Stimulated activated CD4-positive, alpha-beta T cell treated with anti-CD3 and anti-CD28 coated beads, Interleukin-1b, Interleukin-23, amount 100 ng/mL, for 48 hours (primary cell): ENCODE measurements around the gene DCLK2.

Source experiments
- DNase-seq: peaks from one replicate; pipeline ENCODE4 v3.0.0-alpha.2; 2020

Gene DCLK2

GRCh38 chr4:150248181-150248580 lies 169.9 kb downstream of the DCLK2 start:
- no peak for DNase-seq

DNA sequence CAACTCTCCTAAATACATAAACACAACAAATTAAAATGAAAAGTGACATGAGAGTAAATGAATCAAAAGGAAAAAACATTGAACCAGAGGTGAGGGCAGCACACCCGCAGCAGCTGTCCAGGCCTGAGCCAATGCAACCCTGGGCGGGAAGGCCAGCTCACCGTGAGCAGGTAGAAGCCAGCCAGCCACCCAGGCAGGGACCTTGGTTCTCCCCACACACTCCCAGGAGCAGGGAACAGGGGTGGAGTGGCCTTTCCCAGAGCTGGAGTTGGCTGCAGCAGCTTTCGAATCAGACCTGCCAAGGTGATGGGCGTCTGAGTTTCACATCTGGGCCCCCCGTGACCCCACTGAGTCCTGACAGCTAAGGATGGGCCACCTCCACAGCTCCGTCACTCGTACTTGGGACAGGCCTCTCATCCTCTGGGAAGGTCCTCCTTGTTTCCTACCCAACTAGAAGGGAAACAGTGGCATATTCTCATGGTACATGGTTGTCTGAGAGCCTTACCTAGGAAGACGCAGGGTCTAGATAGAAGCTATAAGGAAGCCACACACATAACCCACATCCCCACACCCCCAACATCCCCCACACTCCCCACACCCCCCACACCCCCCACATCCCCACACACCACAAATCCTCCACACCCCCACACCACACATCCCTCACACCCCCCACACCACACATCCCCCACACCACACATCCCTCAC lies 172.2 kb downstream of the DCLK2 start:
- DNase-seq, result no peak

DNA sequence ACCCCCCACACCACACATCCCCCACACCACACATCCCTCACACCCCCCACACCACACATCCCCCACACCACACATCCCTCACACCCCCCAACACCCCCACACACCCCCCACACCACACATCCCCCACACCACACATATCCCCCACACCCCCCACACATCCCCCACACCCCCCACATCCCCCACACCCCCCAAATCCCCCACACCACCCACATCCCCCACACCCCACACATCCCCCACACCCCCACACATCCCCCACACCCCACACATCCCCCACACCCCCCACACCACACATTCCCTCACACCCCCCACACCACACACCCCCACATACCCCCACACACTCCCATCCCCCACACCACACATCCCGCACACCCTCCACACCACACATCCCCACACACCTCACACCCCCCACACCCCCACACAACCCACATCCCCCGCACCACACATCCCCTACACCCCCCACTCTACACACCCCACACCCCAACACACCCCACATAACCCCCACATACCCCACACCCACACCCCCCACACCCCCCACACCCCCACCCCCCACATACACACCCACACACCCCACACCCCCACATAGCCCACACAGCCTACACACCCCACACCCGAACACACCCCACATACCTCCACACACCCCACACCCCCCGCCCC lies 172.9 kb downstream of the DCLK2 start:
- no peak for DNase-seq

- no peak for DNase-seq
Observed at GRCh38 chr4:150251752-150252190, 173.5 kb downstream of the DCLK2 start.

GRCh38 chr4:150252306-150252705 lies 174.1 kb downstream of the DCLK2 start:
- no peak for DNase-seq

DNA sequence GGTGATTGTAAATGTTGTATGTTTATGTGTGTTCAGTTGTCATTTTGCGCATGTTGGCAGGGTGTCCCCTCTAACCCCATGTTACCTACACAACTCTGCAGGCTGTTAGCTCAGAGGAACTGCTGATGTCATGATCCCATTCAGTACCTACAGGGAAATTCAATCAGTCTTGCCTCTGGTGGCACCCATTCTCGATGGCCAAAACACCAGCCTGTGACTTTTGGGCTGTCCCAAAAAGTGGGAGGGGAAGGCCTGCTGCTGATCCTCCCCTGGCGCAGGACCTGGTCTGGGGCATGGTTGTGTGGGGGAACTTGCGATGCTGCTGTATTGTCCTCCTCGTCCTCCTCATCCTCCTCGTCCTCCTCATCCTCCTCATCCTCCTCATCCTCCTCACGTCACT lies 174.5 kb downstream of the DCLK2 start:
- DNase-seq, result no peak

GRCh38 chr4:150253416-150253815 lies 175.2 kb downstream of the DCLK2 start:
- DNase-seq, result no peak

DNA sequence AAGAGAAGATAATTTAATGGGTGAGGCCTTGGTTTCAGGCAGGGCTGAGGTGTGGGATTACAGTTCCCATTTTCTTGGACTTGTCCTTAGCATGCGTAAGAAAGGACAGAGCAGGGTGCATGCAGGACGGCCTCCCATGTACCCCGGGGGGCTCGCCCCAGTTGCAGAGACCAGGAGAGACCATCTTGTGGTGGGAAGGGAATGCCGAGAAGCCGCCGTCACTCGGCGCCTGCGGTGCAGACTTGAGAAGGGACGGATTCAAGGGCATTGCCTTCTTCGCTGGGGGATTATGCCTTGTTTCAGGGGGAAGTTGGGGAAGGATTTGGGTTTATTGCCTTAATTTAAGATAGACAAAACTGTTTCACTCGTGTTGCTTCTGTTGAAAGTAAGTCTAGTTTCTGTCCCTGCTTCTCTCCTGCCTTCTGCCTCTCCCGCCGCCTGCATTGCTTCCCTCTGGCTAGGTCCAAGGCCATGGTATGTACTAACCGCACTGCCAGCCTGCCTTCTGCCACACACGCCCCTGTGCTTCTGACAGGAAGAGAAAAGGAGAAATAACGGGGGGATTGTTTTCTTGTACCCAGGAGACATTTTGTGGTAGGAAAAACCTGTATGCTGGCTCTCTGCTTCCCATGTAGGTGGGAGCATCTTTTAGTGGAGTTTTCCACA lies 175.9 kb downstream of the DCLK2 start:
- no peak for DNase-seq

DNA sequence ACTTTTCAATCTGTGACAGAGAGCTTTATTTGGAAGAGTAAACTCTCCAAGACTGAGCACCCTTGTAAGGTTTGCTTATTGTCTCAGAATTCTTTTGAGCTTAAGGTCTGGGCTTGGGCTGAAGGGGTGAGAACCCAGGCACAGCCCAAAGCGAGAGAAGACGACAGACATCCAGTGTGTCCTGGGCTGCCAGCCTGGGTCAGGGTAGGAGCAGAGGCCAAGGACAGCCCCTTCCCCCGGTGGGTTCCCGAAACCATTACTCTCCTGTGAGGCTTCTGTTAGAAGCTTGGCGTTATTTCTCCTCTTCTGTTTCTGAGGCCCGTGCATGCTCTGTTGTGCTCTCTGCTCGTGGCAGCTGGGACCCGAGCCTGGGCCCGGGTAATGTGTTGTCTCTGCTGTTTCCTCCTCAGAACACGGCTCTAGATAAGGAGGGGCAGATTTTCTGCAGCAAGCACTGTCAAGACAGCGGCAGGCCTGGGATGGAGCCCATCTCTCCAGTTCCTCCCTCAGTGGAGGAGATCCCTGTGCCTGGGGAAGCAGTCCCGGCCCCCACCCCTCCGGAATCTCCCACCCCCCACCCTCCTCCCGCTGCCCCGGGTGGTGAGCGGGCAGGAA lies 177.5 kb downstream of the DCLK2 start:
- no peak for DNase-seq

- no peak for DNase-seq
Observed at GRCh38 chr4:150256225-150256620, 178.0 kb downstream of the DCLK2 start.

DNA sequence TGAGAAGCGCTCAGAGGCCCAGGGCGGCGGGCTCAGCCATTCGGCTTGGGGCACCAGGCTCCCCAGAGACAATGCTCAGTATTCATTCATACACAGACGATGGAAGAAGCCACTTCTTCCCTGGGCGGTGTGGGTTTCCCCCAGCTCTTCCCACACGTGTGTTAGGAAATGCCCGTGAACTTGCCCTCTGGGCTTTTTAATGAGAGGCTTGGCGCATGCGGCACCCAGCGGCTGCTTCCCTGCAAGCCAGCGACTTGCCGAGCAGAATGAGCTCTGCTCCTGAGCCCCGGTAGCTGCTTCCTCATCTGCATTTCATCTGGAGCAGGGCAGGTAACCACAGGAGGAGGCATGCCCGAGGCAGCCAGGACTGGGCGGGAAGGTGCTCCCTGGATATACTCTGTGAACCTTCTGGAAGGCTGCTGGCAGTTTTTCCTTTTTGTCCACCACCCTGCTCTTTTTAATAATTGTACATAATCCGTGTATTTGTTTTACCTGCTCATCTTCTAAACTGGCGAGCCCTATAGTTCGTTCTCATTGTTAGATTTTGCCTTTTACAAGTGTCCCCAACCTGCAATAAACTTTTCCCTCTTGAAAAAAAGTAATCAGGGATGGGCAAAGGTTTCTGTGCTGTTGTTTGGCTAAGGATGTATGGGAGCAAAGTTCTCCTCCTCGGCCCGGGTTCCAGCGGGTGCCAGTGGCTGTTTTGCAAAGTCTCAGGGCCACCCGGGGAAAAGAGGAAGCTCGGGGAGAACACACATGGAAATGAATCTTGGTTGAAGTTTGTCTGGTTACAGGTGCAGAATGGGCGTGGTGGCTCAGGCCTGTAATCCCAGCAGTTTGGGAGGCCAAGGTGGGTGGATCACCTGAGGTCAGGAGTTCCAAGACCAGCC lies 178.8 kb downstream of the DCLK2 start:
- no peak for DNase-seq

DNA sequence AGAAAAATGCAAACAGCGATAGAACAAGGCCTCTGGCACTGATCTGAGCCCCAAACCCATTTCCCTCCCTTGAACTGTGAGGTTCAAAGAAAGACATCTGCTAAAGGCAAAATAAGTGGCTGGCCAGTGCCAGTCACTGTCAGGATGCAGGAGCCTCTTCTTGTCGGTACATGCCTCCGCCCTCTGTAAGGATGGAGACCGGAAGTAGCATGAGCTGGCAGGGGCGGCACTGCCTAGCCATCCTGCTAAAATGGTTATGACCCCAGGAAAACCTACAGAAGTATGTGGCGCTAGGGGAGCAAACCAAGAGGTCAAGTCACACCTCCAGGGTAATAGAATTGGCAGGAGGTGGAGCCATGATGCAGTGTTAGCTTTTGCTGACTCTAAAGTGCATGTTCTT lies 180.3 kb downstream of the DCLK2 start:
- DNase-seq, result no peak

DNA sequence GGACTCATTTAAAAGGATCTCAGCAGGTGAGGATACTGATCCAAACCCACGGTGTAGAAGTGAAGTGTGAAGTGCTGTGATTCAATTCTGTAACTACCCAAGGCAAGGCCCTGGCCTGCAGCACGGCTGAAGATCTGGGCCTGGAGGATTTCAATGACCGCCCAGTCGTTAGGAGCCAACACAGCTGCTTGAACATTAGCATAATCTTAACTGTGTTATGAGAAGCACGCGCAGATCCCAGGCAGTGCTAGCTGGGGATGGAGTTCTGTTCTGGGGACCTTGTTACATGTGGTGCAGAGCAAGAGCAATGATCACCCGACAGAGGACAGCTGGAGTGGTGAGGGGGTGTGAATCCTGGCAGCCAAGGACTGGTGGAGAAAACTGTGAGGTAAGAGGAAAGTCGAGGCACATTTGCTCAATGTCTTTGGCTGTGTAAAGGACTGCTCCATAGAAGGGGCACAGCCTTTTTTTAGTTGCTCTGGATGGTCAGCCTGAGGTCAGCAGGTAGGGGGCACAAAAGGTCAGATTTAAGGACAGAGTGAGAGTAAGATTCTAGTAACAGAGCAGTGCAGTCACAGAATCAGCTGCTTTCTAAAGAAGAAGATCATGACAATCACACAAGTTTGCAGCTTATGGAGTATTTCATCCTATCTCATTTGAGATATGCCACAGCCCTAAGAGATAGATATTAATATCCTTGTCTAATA lies 181.8 kb downstream of the DCLK2 start:
- no peak for DNase-seq

DNA sequence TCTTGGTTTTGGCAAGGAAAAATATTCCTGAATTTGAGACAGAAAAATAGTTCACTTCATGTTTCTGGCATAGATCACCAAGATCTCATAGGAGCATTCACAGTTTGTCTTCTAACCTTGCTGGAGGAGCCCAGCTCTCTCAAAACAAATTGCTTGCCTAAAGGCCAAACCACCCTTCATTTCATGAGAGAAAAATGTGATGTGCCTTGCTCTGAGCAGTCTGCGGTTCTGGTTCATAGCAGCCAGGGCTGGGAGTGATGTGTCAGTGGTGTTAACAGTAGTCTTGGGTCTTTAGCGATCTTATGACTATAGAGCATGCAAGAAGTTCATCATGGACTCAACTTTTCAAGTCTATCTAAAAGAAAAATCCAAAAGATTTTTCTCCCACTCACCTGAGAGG lies 183.3 kb downstream of the DCLK2 start:
- no peak for DNase-seq

DNA sequence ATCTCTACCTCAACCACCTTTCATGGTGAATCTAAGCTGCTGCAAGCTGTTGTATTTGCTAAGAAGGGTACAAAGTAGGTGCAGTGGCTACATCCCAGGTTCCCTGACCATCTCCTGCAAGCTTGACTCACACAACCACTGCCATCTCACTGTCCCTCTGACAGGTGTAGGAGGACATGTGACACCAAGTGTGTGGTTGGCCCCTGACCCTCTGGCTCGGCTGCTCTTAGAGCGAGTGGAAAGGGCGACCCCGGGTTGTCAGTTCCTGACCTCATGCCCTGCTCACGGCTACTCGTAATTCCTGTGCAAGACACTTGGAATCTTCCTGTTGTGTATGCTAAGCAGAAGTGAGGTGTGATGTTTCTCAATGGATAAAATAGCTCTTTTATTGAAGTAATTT lies 184.4 kb downstream of the DCLK2 start:
- no peak for DNase-seq

- no peak for DNase-seq
Observed at GRCh38 chr4:150264595-150265161, 186.4 kb downstream of the DCLK2 start.

DNA sequence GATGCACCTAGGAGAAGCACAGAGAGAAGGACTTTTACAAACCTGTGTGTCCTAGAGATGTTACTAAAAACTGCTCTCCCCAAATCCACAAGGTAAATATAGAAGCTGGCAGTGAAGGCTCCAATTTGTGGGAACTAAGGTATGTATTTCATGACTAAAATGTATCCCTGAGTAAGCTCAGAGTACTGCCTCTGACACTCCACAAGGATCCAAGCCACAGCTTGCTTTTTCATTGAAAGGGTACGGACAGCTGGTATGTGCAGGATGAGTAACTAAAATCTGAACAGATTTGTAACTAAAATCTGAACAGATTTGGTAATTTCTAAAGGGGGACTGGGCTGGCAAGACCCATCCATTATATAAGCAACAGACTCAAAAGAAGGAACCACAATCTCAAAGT lies 187.6 kb downstream of the DCLK2 start:
- no peak for DNase-seq

DNA sequence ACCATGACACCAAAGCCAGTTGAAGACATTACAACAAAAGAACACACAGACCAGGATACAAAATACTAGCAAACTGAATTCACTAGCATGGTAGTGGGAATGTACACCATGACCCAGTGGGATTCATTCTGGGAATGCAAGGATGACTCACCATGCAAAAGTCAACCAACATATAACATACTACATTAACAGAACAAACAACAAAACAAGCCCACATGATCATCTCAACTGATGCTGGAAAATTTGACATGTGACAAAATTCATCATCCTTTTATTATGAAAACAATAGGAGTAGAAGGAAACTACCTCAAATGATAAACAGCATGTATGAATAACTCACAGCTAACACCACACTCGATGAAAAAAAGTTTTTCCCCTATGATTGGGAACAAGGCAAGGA lies 190.2 kb downstream of the DCLK2 start:
- no peak for DNase-seq

- no peak for DNase-seq
Observed at GRCh38 chr4:150278206-150278605, 200.0 kb downstream of the DCLK2 start.

DNA sequence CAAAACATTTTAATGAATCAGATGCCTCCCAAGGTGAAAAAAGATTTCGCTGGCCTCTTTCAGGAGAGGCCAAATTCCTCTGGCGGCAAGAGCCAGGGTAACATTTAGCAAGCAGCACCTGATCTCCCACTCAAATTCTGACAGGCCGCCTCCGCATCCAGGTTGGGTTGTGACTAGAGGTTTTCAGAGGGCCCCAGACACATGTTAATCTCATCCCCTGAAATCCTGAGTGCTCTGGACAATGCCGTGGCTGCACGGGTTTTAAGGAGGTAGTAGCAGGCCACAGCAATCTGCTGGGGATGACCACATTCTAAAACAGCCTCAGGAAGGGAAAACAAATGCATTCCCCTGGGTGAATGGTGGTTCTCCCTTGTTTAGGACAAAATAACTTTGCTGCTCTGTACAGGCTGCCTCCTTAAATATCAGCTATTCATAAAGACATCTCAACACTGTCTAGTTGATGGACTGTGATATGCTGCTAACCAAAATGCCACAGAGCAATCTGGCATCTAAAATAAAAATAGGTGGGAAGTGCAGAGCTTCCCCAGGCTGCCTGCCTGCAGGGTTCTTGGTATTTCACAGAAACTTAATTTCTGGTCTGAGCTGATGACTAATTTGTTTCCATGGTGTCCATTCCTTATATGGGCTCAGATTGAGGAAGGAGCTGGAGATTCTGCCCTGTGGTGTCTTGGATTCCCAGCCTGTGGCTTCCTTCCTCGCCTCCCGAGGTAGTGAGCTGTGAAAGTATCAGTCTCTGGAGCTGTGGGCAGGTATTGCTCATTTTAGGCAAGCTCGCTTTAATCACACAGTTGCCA lies 202.0 kb downstream of the DCLK2 start:
- DNase-seq, result no peak

- no peak for DNase-seq
Observed at GRCh38 chr4:150280975-150281374, 202.7 kb downstream of the DCLK2 start.
